GM10847 (cell line): ENCODE measurements around the gene DAZAP1.

Experiments
- POLR2A ChIP-seq: IDR thresholded peaks from 2 replicates; pipeline ENCODE4 v1.6.1; 2011; ENCODE audit not compliant: insufficient read length; ENCODE audit errors: extremely low read depth

The DAZAP1 gene

GRCh38 chr19:1483131-1483978, 76.0 kb downstream of the DAZAP1 start:
- no peak for TF ChIP-seq POLR2A

- no peak for TF ChIP-seq POLR2A
Observed at GRCh38 chr19:1483979-1484428, 76.6 kb downstream of the DAZAP1 start.
